Body of pancreas (tissue), 4 donors: Measurements from ENCODE around the gene UMAD1. TPM values are rescaled to one million over a fixed set of nuclear protein-coding genes. Genes with fewer than 3 reads are reported as not detected.

Experiments
- ATAC-seq: fragments of 150-250 bp; one replicate; pipeline ENCODE4 v1.9.1; 2016
- DNase-seq, 4 donors: peaks; one replicate each; pipeline ENCODE4 v3.0.0-alpha.2; 2019
- H3K27ac ChIP-seq, 4 donors: fragments of 200-600 bp; sonication (generic); 1 replicate in 3 of 4; 2 replicates in 1 of 4; pipeline versions ENCODE4 v1.5.1 to v1.6.1; 2016 to 2019; ENCODE audit warnings: mild to moderate bottlenecking in 1 of 4, mixed read lengths in 1 of 4, moderate library complexity in 1 of 4
- H3K27me3 ChIP-seq, 2 donors: fragments of 200-600 bp; sonication (generic); one replicate each; pipeline ENCODE4 v1.6.0; 2016; ENCODE audit warnings: mild to moderate bottlenecking in 1 of 2
- H3K36me3 ChIP-seq, 2 donors: fragments of 200-600 bp; sonication (generic); replicated peaks in 1 of 2; 2 replicates each; pipeline ENCODE4 v1.5.1; 2016; ENCODE audit warnings: low read depth in 2 of 2; ENCODE audit not compliant: insufficient read depth in 1 of 2
- H3K4me1 ChIP-seq: fragments of 200-600 bp; sonication (generic); one replicate; pipeline ENCODE4 v1.6.0; 2016
- H3K4me3 ChIP-seq, 2 donors: fragments of 200-600 bp; sonication (generic); 1 replicate in 1 of 2; 2 replicates in 1 of 2; pipeline ENCODE4 v1.5.1; 2016 to 2019
- H3K9me3 ChIP-seq, 3 donors: fragments of 200-600 bp; sonication (generic); 1 replicate in 2 of 3; 2 replicates in 1 of 3; pipeline ENCODE4 v1.5.1; 2016
- CTCF ChIP-seq, 7 experiments: fragments of 450-650 bp in 4 of 7; fragments of 200-600 bp in 3 of 7; sonication (generic) in 3 of 7; IDR thresholded peaks; one replicate each; pipeline ENCODE4 v1.5.1; 2016 to 2019; ENCODE audit warnings: antibody characterized with exemption in 7 of 7
- POLR2A ChIP-seq, 3 donors: fragments of 450-650 bp; IDR thresholded peaks; one replicate each; pipeline ENCODE4 v1.6.1; 2016; ENCODE audit warnings: antibody characterized with exemption in 3 of 3, mild to moderate bottlenecking in 2 of 3
- WGBS, 2 donors: methylation state at CpG; one replicate each; pipeline ENCODE4 v1.1.5; 2017; 5-methylcytosine and 5-hydroxymethylcytosine counted together
- intact Hi-C: fragments of 100-400 bp; cut with DNase I; formaldehyde crosslinking; loops from one replicate; pipeline ENCODE4 v1.15.1; 2023
- total RNA-seq, 2 donors: library from RNA; depleted of rRNA; stranded (reverse); fragments of >200 nt; gene quantifications; one replicate each; pipeline ENCODE4 v1.1.0, GENCODE V29; 2016

The UMAD1 gene
- total RNA-seq, 2 donors from 2014 or later = 15.8 to 34.8 TPM

GRCh38 chr7:7618410-7618809 lies 22.1 kb upstream of the UMAD1 start:
- no peak for DNase-seq
- 65 to 68% methylated on average over 1 of the region's 1 CpG for WGBS, 2 donors
- Histone ChIP-seq H3K9me3 (no peaks in the 10 kb centered on the region), H3K36me3 (no peaks in the 10 kb centered on the region), H3K27me3 (no peaks in the 10 kb centered on the region), H3K27ac (no peak overlapping the region), H3K4me1 (no peaks in the 10 kb centered on the region), H3K4me3 (no peak overlapping the region)
- TF ChIP-seq POLR2A (IDR thresholded peaks at IDR 0.05) = no peak
- TF ChIP-seq CTCF (IDR thresholded peaks at IDR 0.05) = no peak
- no peak for ATAC-seq
- intact Hi-C loops = no loop called here

- ATAC-seq = no peak
- H3K27ac ChIP-seq = no peak overlapping the region
- no peaks in the 10 kb centered on the region for H3K27me3 ChIP-seq
- H3K9me3 ChIP-seq = no peaks in the 10 kb centered on the region
- DNase-seq = no peak
- intact Hi-C loops = no loop called here
- H3K4me3 ChIP-seq = no peak overlapping the region
- no peak for TF ChIP-seq POLR2A (IDR thresholded peaks at IDR 0.05)
- no peaks in the 10 kb centered on the region for H3K36me3 ChIP-seq
- 92% methylated on average over 1 of the region's 1 CpG for WGBS, 2 donors
- no peaks in the 10 kb centered on the region for H3K4me1 ChIP-seq
Observed at GRCh38 chr7:7620236-7620635, 20.3 kb upstream of the UMAD1 start.

- no peaks in the 10 kb centered on the region for H3K9me3 ChIP-seq
- no peak overlapping the region for H3K27ac ChIP-seq
- DNase-seq = no peak
- no peaks in the 10 kb centered on the region for H3K4me1 ChIP-seq
- intact Hi-C loops = no loop called here
- no peaks in the 10 kb centered on the region for H3K36me3 ChIP-seq
- no peaks in the 10 kb centered on the region for H3K27me3 ChIP-seq
- no peak for ATAC-seq
- no peak for TF ChIP-seq CTCF (IDR thresholded peaks at IDR 0.05)
- TF ChIP-seq POLR2A (IDR thresholded peaks at IDR 0.05) = no peak
- no peak overlapping the region for H3K4me3 ChIP-seq
Observed at GRCh38 chr7:7620644-7621210, 19.8 kb upstream of the UMAD1 start.

- WGBS, 2 donors = 66 to 70% methylated on average over 1 of the region's 1 CpG
- no peak for TF ChIP-seq CTCF (IDR thresholded peaks at IDR 0.05)
- TF ChIP-seq POLR2A (IDR thresholded peaks at IDR 0.05) = no peak
- Histone ChIP-seq H3K9me3 (no peaks in the 10 kb centered on the region), H3K27ac (no peak overlapping the region), H3K4me1 (no peaks in the 10 kb centered on the region), H3K4me3 (no peak overlapping the region), H3K36me3 (no peaks in the 10 kb centered on the region), H3K27me3 (no peaks in the 10 kb centered on the region)
- ATAC-seq (no peak), DNase-seq (no peak)
- intact Hi-C loops = no loop called here
Observed at GRCh38 chr7:7628476-7628875, 12.1 kb upstream of the UMAD1 start.

- WGBS, 2 donors = 94% methylated on average over 1 of the region's 1 CpG
- intact Hi-C loops = no loop called here
- TF ChIP-seq POLR2A (IDR thresholded peaks at IDR 0.05) (no peak), CTCF (IDR thresholded peaks at IDR 0.05) (no peak)
- Histone ChIP-seq H3K4me1 (no peaks in the 10 kb centered on the region), H3K9me3 (no peaks in the 10 kb centered on the region), H3K4me3 (no peak overlapping the region), H3K27me3 (no peaks in the 10 kb centered on the region), H3K27ac (no peak overlapping the region), H3K36me3 (no peaks in the 10 kb centered on the region)
- ATAC-seq (no peak), DNase-seq (no peak)
Observed at GRCh38 chr7:7630626-7631329, 9.8 kb upstream of the UMAD1 start.
